Stimulated activated CD4-positive, alpha-beta T cell treated with anti-CD3 and anti-CD28 coated beads, Interleukin-4, amount 100 ng/mL, for 48 hours (primary cell): Measurements from ENCODE around the gene BPIFA3.

Experiments used
- DNase-seq, 2 donors: peaks; one replicate each; pipeline ENCODE4 v3.0.0-alpha.2; 2020; ENCODE audit warnings: low read depth in 2 of 2

BPIFA3 gene

GRCh38 chr20:33211817-33212424, 5.2 kb upstream of the BPIFA3 start:
- DNase-seq, result peak in 1 of 2 donors; percentile 12

GRCh38 chr20:33224399-33224798, 7.2 kb downstream of the BPIFA3 start:
- DNase-seq, result no peak

- no peak for DNase-seq
Measured at GRCh38 chr20:33229843-33230242, 12.7 kb downstream of the BPIFA3 start.

- DNase-seq, result no peak
Measured at GRCh38 chr20:33231237-33231636, 14.1 kb downstream of the BPIFA3 start.

DNA sequence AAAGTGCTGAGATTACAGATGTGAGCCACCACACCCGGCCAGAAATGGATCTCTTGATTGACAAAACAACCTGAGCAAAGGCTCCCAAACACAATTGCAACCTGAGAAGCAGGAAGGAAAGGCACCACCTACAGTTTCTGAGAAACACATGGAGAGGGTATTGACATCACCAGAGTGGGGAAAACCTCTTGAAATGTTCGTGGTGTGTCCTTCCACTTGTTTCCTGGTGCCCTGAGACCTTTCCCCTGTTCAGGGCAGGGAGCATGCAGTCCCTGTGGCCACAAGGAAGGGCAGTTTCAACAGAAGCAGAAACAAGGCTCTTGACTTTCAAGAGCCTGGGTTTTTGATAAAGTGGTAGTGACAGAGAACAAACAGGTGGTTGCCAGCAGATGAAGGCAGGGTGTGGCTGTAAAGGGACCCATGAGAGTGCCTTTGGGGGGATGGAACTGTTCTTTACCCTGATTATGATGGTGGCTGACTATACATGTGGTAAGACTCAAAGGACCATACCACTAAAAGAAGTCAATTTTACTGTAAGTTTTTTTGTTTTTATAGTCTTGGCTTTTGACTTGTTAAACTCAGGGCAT, 15.4 kb downstream of the BPIFA3 start:
- no peak for DNase-seq

GRCh38 chr20:33233129-33233774, 16.1 kb downstream of the BPIFA3 start:
- DNase-seq, result no peak

- no peak for DNase-seq
Measured at GRCh38 chr20:33234050-33234449, 16.9 kb downstream of the BPIFA3 start.

DNA sequence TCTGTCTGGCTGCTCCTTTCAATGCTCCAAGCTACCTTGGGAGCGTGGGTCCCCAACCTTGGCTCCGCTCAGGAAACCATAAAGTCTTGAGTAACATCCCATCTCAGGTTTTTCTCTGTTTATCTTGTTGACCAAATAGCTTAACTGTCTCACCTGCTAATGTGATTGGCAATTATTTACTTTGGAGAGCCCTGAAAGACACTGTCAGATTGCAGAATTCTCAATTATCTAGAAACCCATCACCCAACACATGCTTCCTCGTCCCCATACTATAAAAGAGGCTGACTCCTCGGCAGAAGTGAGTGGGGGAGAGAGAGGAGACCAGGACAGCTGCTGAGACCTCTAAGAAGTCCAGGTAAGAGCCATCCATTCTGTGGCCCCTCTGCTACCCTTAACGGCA, 18.5 kb downstream of the BPIFA3 start, which contains the start of gene BPIFA1:
BPIFA1 (plus strand) TSS at position 301 of the 400 bp plus-strand sequence. CDS start 1,716 bp downstream, outside the sequence.
- DNase-seq, result no peak

- no peak for DNase-seq
Measured at GRCh38 chr20:33236351-33236750, 19.2 kb downstream of the BPIFA3 start.

DNA sequence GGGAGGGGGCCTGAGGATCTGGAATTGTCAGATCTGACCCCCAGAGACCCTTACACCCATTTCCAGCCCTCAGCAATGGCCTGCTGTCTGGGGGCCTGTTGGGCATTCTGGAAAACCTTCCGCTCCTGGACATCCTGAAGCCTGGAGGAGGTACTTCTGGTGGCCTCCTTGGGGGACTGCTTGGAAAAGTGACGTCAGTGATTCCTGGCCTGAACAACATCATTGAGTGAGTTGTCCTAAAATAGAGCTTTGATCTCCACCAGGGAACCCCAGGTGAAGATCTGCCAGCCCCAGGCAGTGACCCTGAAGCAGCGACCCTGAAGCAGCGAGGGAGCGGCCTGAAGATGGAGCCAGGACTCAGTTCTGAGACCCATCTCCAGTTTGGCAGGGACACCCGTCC, 20.8 kb downstream of the BPIFA3 start:
- no peak for DNase-seq

- no peak for DNase-seq
Measured at GRCh38 chr20:33239418-33239817, 22.3 kb downstream of the BPIFA3 start.

GRCh38 chr20:33239979-33240736, 23.0 kb downstream of the BPIFA3 start:
- DNase-seq, result no peak

GRCh38 chr20:33240923-33241322, 23.8 kb downstream of the BPIFA3 start:
- DNase-seq, result no peak

DNA sequence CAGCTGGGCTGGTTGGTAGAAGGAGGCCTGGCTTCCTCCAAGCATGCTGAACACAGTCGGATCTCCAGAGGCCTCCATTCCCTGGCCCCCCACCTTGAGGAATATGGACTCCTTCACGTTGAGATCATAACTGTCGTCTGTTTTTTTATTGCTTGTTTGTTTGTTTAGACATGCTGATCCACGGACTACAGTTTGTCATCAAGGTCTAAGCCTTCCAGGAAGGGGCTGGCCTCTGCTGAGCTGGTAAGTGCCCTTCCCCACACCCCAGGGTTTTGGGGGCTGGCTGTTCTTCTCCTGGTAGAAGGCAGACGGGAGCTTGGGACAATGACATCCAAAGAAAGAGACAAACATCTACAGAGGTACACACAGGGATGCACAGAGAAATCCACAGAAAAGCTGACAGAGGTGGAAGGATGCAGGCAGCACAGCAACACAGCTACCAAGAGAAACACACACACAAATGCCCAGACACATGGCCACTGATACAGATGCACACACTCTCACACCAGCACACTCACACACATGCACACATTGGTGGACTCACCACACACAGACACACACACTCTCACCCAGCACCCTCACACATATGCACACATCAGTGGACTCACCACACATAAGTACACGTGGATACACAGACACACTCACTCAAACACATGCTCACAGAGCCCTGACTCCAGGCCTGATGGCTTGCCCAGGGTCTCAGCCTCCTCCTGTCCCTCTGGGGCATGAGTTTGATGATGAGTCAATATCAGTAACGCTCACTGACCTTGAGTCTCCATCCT, 25.4 kb downstream of the BPIFA3 start:
- no peak for DNase-seq

GRCh38 chr20:33246077-33246476, 28.9 kb downstream of the BPIFA3 start:
- DNase-seq, result no peak

GRCh38 chr20:33249456-33249855, 32.3 kb downstream of the BPIFA3 start:
- no peak for DNase-seq

GRCh38 chr20:33250666-33251065, 33.5 kb downstream of the BPIFA3 start:
- DNase-seq, result no peak

GRCh38 chr20:33251496-33251895, 34.3 kb downstream of the BPIFA3 start:
- no peak for DNase-seq

DNA sequence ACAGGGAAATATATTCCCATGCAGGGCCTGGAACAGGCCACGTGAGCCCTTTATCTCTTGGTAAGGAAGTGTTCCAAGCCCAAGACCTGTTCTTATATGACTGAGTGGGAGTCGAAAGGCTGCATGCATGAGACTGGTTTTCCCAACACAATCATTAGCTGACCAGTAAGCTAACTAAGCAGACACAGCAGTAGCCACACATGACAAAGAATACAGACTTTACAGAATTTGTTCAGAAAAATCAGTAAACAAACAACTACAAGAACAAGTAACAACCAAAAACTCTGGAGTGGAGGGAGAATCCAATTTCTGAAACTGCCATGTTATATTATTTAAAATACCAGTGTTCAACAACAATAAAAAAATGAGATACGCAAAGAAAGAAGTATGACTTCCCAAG, 35.3 kb downstream of the BPIFA3 start:
- DNase-seq, result no peak

GRCh38 chr20:33255005-33255404, 37.9 kb downstream of the BPIFA3 start:
- DNase-seq, result no peak

DNA sequence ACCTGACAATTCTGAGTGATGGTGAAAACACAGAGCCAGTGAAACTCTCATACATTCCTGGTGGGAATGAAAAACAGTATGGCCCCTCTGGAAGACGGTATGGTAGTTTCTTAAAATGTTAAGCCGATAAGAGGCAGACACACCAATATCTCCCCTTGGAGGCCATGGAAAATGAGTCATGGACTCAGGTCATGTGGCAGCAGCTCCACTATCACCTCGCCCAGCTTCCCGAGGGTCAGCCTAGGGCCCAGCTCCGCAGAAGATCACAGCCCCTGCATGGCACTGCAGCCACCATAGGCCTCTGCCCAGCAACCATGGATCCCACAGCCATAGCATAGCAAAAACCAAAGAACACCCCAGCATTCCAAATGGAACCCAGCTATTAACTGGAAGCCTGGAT, 40.1 kb downstream of the BPIFA3 start:
- DNase-seq, result no peak

- no peak for DNase-seq
Measured at GRCh38 chr20:33259371-33259770, 42.2 kb downstream of the BPIFA3 start.
